GM23338 (cell line): ENCODE measurements around the gene AGAP1. TPM values are rescaled to one million over a fixed set of nuclear protein-coding genes. Genes with fewer than 3 reads are reported as not detected.

ENCODE experiments used
- ATAC-seq: fragments of 200-7000 bp; cut with Tn5 transposase; 3 replicates; pipeline ENCODE4 v1.9.1; 2020
- DNase-seq: peaks from one replicate; pipeline ENCODE4 v3.0.0-alpha.2; 2015; ENCODE audit warnings: low spot score
- H2AFZ ChIP-seq: fragments of 200-600 bp; sonication (generic); 2 replicates; pipeline ENCODE4 v1.8.0; 2016; ENCODE audit warnings: antibody characterized with exemption, mild to moderate bottlenecking, moderate library complexity
- H3F3A ChIP-seq: fragments of 200-600 bp; sonication (generic); replicated peaks from 2 replicates; pipeline ENCODE4 v1.8.0; 2017; ENCODE audit warnings: antibody characterized with exemption, mixed run types, low read depth
- H3K27ac ChIP-seq: fragments of 200-600 bp; sonication (generic); 2 replicates; pipeline ENCODE4 v1.6.1; 2016; ENCODE audit warnings: low read depth
- H3K27me3 ChIP-seq: fragments of 200-600 bp; sonication (generic); 2 replicates; pipeline ENCODE4 v1.8.0; 2016; ENCODE audit warnings: mild to moderate bottlenecking, mixed run types, moderate library complexity; ENCODE audit not compliant: insufficient read depth
- H3K36me3 ChIP-seq: fragments of 200-600 bp; sonication (generic); 2 replicates; pipeline ENCODE4 v1.8.0; 2016; ENCODE audit warnings: mild to moderate bottlenecking; ENCODE audit not compliant: insufficient read depth
- H3K4me1 ChIP-seq: fragments of 200-600 bp; sonication (generic); 2 replicates; pipeline ENCODE4 v1.8.0; 2016; ENCODE audit warnings: mild to moderate bottlenecking, moderate library complexity; ENCODE audit not compliant: insufficient read depth
- H3K4me2 ChIP-seq: fragments of 200-600 bp; sonication (generic); 2 replicates; pipeline ENCODE4 v1.7.1; 2017; ENCODE audit warnings: mixed run types
- H3K4me3 ChIP-seq: fragments of 200-600 bp; sonication (generic); 2 replicates; pipeline ENCODE4 v1.6.1; 2016; ENCODE audit warnings: mixed run types
- H3K79me2 ChIP-seq: fragments of 200-600 bp; sonication (generic); replicated peaks from 2 replicates; pipeline ENCODE4 v1.8.0; 2017; ENCODE audit warnings: mild to moderate bottlenecking; ENCODE audit not compliant: insufficient read depth
- H3K9me2 ChIP-seq: fragments of 200-600 bp; sonication (generic); 2 replicates; pipeline ENCODE4 v1.8.0; 2017; ENCODE audit not compliant: insufficient read depth
- H4K20me1 ChIP-seq: fragments of 200-600 bp; sonication (generic); replicated peaks from 2 replicates; pipeline ENCODE4 v1.8.0; 2017; ENCODE audit warnings: mild to moderate bottlenecking; ENCODE audit not compliant: insufficient read depth
- H3K27ac Mint-ChIP-seq: 2 replicates; pipeline ENCODE4 v1.8.0; 2020; ENCODE audit warnings: inconsistent platforms, mild to moderate bottlenecking, moderate library complexity, mixed read lengths
- H3K27me3 Mint-ChIP-seq: 3 replicates; pipeline ENCODE4 v1.8.0; 2022; ENCODE audit warnings: low read depth, mild to moderate bottlenecking, moderate library complexity, mixed read lengths, inconsistent platforms; ENCODE audit not compliant: insufficient read depth, poor library complexity
- H3K36me3 Mint-ChIP-seq: 3 replicates; pipeline ENCODE4 v1.8.0; 2021; ENCODE audit warnings: low read depth, mild to moderate bottlenecking, inconsistent platforms, moderate library complexity, mixed read lengths
- H3K4me1 Mint-ChIP-seq: 3 replicates; pipeline ENCODE4 v1.8.0; 2020; ENCODE audit warnings: mild to moderate bottlenecking, inconsistent platforms, mixed read lengths
- H3K4me3 Mint-ChIP-seq: 3 replicates; pipeline ENCODE4 v1.8.0; 2021; ENCODE audit warnings: moderate library complexity, mild to moderate bottlenecking, inconsistent platforms, mixed read lengths
- H3K9me3 Mint-ChIP-seq: 3 replicates; pipeline ENCODE4 v1.8.0; 2020; ENCODE audit warnings: moderate library complexity, mild to moderate bottlenecking, inconsistent platforms, mixed read lengths
- CREB1 ChIP-seq: fragments of 250-450 bp; sonication (Bioruptor Pico); IDR thresholded peaks from 2 replicates; pipeline ENCODE4 v1.5.0; 2020; ENCODE audit warnings: low read depth, mild to moderate bottlenecking, moderate library complexity
- EZH2 ChIP-seq: fragments of 200-600 bp; sonication (generic); IDR thresholded peaks from one replicate; pipeline ENCODE4 v1.8.0; 2017; ENCODE audit warnings: antibody characterized with exemption, mild to moderate bottlenecking, low read depth; ENCODE audit not compliant: unreplicated experiment
- EZH2phosphoT487 ChIP-seq: fragments of 200-600 bp; sonication (generic); IDR thresholded peaks from one replicate; pipeline ENCODE4 v1.8.1; 2018; ENCODE audit warnings: antibody characterized with exemption; ENCODE audit not compliant: unreplicated experiment
- JUNB ChIP-seq: IDR thresholded peaks from one replicate; pipeline ENCODE4 v1.6.1; 2016; ENCODE audit warnings: antibody characterized with exemption; ENCODE audit not compliant: unreplicated experiment
- NANOG ChIP-seq: IDR thresholded peaks from 2 replicates; pipeline ENCODE4 v1.6.1; 2016; ENCODE audit warnings: antibody characterized with exemption, borderline replicate concordance
- POLR2AphosphoS5 ChIP-seq: IDR thresholded peaks from 2 replicates; pipeline ENCODE4 v1.6.1; 2016; ENCODE audit warnings: antibody characterized with exemption, low read depth
- REST ChIP-seq: IDR thresholded peaks from one replicate; pipeline ENCODE4 v1.6.1; 2018; ENCODE audit warnings: antibody characterized with exemption; ENCODE audit not compliant: unreplicated experiment
- STAT1 ChIP-seq: IDR thresholded peaks from one replicate; pipeline ENCODE4 v1.6.1; 2016; ENCODE audit warnings: antibody characterized with exemption; ENCODE audit not compliant: unreplicated experiment
- ZNF114 ChIP-seq: fragments of 250-450 bp; sonication (Bioruptor Pico); IDR thresholded peaks from 2 replicates; pipeline ENCODE4 v1.5.0; 2020; ENCODE audit warnings: mild to moderate bottlenecking, moderate library complexity
- ZNF331 ChIP-seq: fragments of 250-450 bp; sonication (Bioruptor Pico); IDR thresholded peaks from 2 replicates; pipeline ENCODE4 v1.5.0; 2020; ENCODE audit warnings: low read depth, mild to moderate bottlenecking, moderate library complexity
- ZNF462 ChIP-seq: fragments of 250-450 bp; sonication (Bioruptor Pico); IDR thresholded peaks from 2 replicates; pipeline ENCODE4 v1.5.0; 2020; ENCODE audit warnings: mild to moderate bottlenecking, moderate library complexity
- polyA plus RNA-seq: library from polyadenylated mRNA; unstranded; fragments of >200 nt; fragmentation: Nextera tagmentation; extraction: Ambion mirVana; gene quantifications from 2 replicates; pipeline ENCODE4 v1.2.1, GENCODE V29; 2016
- total RNA-seq: library from RNA; depleted of rRNA; stranded (reverse); fragments of >200 nt; shearing (Covaris generic); gene quantifications from 2 replicates; pipeline ENCODE4 v1.2.3, GENCODE V29; 2014
- TF ChIP-seq, protein P1 (sequence below), 2 experiments: fragments of 200-600 bp in 1 of 2; sonication (generic) in 1 of 2; conservative IDR thresholded peaks; 2 replicates each; pipeline versions ENCODE4 v1.5.1 to v1.6.1; 2016 to 2017; ENCODE audit warnings: antibody characterized with exemption in 2 of 2, low read depth in 2 of 2, mild to moderate bottlenecking in 2 of 2, moderate library complexity in 1 of 2
- TF ChIP-seq, protein P2 (sequence below): IDR thresholded peaks from 2 replicates; pipeline ENCODE4 v1.6.1; 2016; ENCODE audit warnings: antibody characterized with exemption

Gene AGAP1
- total and polyA plus RNA-seq, 2 experiments from 2014 or later: 13.3 to 27.9 TPM

- no peak overlapping the region for H3K27ac ChIP-seq
- H3K36me3 ChIP-seq: no peaks in the 10 kb centered on the region
- H3K79me2 ChIP-seq: no peaks in the 10 kb centered on the region
- DNase-seq (no peak), ATAC-seq (no peak)
- H3K36me3 Mint-ChIP-seq: peaks cover 7% of the 10 kb centered on the region; the same call in 2 of the 3 replicates
- H3K4me1 Mint-ChIP-seq: peaks cover 15% of the 10 kb centered on the region
- peaks cover 3% of the 10 kb centered on the region; the same call in 1 of the 2 replicates for H4K20me1 ChIP-seq
- no peak overlapping the region for H3K4me3 Mint-ChIP-seq
- H3K9me2 ChIP-seq: no peaks in the 10 kb centered on the region
- no peaks in the 10 kb centered on the region; the same call in 1 of the 3 replicates for H3K9me3 Mint-ChIP-seq
- H3K4me3 ChIP-seq: no peak overlapping the region
- no peak for TF ChIP-seq EZH2
- TF ChIP-seq ZNF331 (CRISPR knock-in tag): no peak
- no peak for TF ChIP-seq ZNF114 (CRISPR knock-in tag)
- no peak for TF ChIP-seq STAT1
- no peak for TF ChIP-seq CREB1 (CRISPR knock-in tag)
- TF ChIP-seq NANOG: no peak
- no peak for TF ChIP-seq POLR2AphosphoS5
- TF ChIP-seq, protein P1, sequence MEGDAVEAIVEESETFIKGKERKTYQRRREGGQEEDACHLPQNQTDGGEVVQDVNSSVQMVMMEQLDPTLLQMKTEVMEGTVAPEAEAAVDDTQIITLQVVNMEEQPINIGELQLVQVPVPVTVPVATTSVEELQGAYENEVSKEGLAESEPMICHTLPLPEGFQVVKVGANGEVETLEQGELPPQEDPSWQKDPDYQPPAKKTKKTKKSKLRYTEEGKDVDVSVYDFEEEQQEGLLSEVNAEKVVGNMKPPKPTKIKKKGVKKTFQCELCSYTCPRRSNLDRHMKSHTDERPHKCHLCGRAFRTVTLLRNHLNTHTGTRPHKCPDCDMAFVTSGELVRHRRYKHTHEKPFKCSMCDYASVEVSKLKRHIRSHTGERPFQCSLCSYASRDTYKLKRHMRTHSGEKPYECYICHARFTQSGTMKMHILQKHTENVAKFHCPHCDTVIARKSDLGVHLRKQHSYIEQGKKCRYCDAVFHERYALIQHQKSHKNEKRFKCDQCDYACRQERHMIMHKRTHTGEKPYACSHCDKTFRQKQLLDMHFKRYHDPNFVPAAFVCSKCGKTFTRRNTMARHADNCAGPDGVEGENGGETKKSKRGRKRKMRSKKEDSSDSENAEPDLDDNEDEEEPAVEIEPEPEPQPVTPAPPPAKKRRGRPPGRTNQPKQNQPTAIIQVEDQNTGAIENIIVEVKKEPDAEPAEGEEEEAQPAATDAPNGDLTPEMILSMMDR (conservative IDR thresholded peaks at IDR 0.05; ENCODE audit: low read depth in 2 of 2): no peak
- no peak for TF ChIP-seq REST
- TF ChIP-seq ZNF462: no peak
- TF ChIP-seq, protein P2, sequence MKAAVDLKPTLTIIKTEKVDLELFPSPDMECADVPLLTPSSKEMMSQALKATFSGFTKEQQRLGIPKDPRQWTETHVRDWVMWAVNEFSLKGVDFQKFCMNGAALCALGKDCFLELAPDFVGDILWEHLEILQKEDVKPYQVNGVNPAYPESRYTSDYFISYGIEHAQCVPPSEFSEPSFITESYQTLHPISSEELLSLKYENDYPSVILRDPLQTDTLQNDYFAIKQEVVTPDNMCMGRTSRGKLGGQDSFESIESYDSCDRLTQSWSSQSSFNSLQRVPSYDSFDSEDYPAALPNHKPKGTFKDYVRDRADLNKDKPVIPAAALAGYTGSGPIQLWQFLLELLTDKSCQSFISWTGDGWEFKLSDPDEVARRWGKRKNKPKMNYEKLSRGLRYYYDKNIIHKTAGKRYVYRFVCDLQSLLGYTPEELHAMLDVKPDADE: no peak
- no peak for TF ChIP-seq JUNB
- no peak for TF ChIP-seq EZH2phosphoT487
- H3K27me3 ChIP-seq: no peaks in the 10 kb centered on the region
- H3K27me3 Mint-ChIP-seq: no peaks in the 10 kb centered on the region
- H2AFZ ChIP-seq: no peak overlapping the region
- no peaks in the 10 kb centered on the region for H3F3A ChIP-seq
- H3K4me2 ChIP-seq: no peak overlapping the region
- peaks cover 3% of the 10 kb centered on the region; the same call in 1 of the 2 replicates for H3K4me1 ChIP-seq
- H3K27ac Mint-ChIP-seq: no peak overlapping the region
These were observed 426.5 kb downstream of the AGAP1 start for GRCh38 chr2:235920216-235920865.
